K562 (cell line): ENCODE data around the gene SLC44A5. TPM values are rescaled to one million over a fixed set of nuclear protein-coding genes. Genes with fewer than 3 reads are reported as not detected.

ENCODE experiments used
- ATAC-seq: fragments of 200-7000 bp; cut with Tn5 transposase; 3 replicates; pipeline ENCODE4 v1.9.1; 2020; ENCODE audit warnings: moderate library complexity
- BruUV-seq: library from RNA; stranded (reverse); fragments of 400-500 nt; replicated peaks from 2 replicates; lab custom pipeline; 2021; lab: Mats Ljungman, UMichigan
- CTCF ChIA-PET: fragments of 300-600 bp; formaldehyde crosslinking; extraction: SDS; loops from one replicate; lab custom pipeline; 2021; ENCODE audit warnings: low intra/inter-chr PET ratio; lab: Yijun Ruan, JAX
- POLR2A ChIA-PET: fragments of 300-600, 350-650 bp; sonication (Branson Sonifier 250); formaldehyde crosslinking; extraction: SDS; loops from one replicate; lab custom pipeline; 2021; ENCODE audit warnings: antibody characterized with exemption, inconsistent platforms; lab: Yijun Ruan, JAX
- DNase-seq, 4 experiments: peaks; one replicate each; pipeline versions ENCODE4 v3.0.0 to v3.0.0-alpha.2; 2011 to 2018; ENCODE audit warnings: low spot score in 3 of 4, mixed read lengths in 3 of 4; ENCODE audit errors: extremely low read depth in 1 of 4
- FAIRE-seq: peaks from 2 replicates; lab custom pipeline; 2011; peaks lifted over from hg19 to GRCh38; lab: Jason Lieb, UNC
- H2AFZ ChIP-seq: 2 replicates; pipeline ENCODE4 v1.6.0; 2011; ENCODE audit warnings: low read depth, low read length, control low read depth, inconsistent platforms
- H3K27ac ChIP-seq: fragments of 200-600 bp; 3 replicates; pipeline ENCODE4 v1.8.0; 2011; ENCODE audit warnings: low read depth, mild to moderate bottlenecking, control low read depth, inconsistent platforms, low read length, moderate library complexity, mixed read lengths; ENCODE audit errors: extremely low read depth
- H3K27me3 ChIP-seq, 2 experiments: fragments of 300-600 bp in 1 of 2; 2 replicates in 1 of 2; 3 replicates in 1 of 2; pipeline versions ENCODE4 v1.6.0 to v1.8.0; 2011; ENCODE audit warnings: inconsistent platforms in 2 of 2, low read length in 2 of 2, mild to moderate bottlenecking in 1 of 2, mixed read lengths in 1 of 2, moderate library complexity in 1 of 2; ENCODE audit not compliant: control insufficient read depth in 2 of 2, insufficient read depth in 2 of 2
- H3K36me3 ChIP-seq: fragments of 300-600 bp; 3 replicates; pipeline ENCODE4 v1.8.0; 2011; ENCODE audit warnings: mild to moderate bottlenecking, low read length, inconsistent platforms; ENCODE audit not compliant: control insufficient read depth, insufficient read depth
- H3K4me1 ChIP-seq, 2 experiments: fragments of 200-600 bp in 1 of 2; replicated peaks in 1 of 2; 2 replicates in 1 of 2; 3 replicates in 1 of 2; pipeline versions ENCODE4 v1.5.1 to v1.8.0; 2011; ENCODE audit warnings: inconsistent platforms in 2 of 2, low read length in 2 of 2, mild to moderate bottlenecking in 1 of 2, mixed read lengths in 1 of 2, moderate library complexity in 1 of 2; ENCODE audit not compliant: control insufficient read depth in 2 of 2, insufficient read depth in 2 of 2
- H3K4me2 ChIP-seq: 2 replicates; pipeline ENCODE4 v1.6.1; 2011; ENCODE audit warnings: low read length, control low read depth, inconsistent platforms, mixed read lengths; ENCODE audit not compliant: insufficient read depth
- H3K4me3 ChIP-seq: fragments of 200-600 bp; sonication (generic), shearing (Covaris generic); 2 replicates; pipeline ENCODE4 v1.5.1; 2016; ENCODE audit warnings: control low read depth, inconsistent platforms
- H3K79me2 ChIP-seq: fragments of 200-600 bp; 3 replicates; pipeline ENCODE4 v1.8.0; 2011; ENCODE audit warnings: low read length, inconsistent platforms; ENCODE audit not compliant: control insufficient read depth, insufficient read depth
- H3K9ac ChIP-seq, 2 experiments: 2 replicates each; pipeline versions ENCODE4 v1.6.0 to v1.6.1; 2011; ENCODE audit warnings: low read depth in 2 of 2, low read length in 2 of 2, control low read depth in 1 of 2, inconsistent platforms in 1 of 2, mild to moderate bottlenecking in 1 of 2, mixed read lengths in 1 of 2; ENCODE audit not compliant: insufficient read depth in 1 of 2
- H3K9me1 ChIP-seq: one replicate; pipeline ENCODE4 v1.6.0; 2011; ENCODE audit warnings: inconsistent platforms, mild to moderate bottlenecking, low read length, moderate library complexity; ENCODE audit not compliant: control insufficient read depth, insufficient read depth
- H3K9me3 ChIP-seq: replicated peaks from 2 replicates; pipeline ENCODE4 v1.5.1; 2011; ENCODE audit warnings: low read depth, low read length, inconsistent platforms; ENCODE audit not compliant: control insufficient read depth, insufficient read depth
- H4K20me1 ChIP-seq: replicated peaks from 2 replicates; pipeline ENCODE4 v1.6.1; 2011; ENCODE audit warnings: low read length, inconsistent platforms, mixed read lengths; ENCODE audit not compliant: control insufficient read depth, insufficient read depth
- ETV1 ChIP-seq: fragments of 450-650 bp; conservative IDR thresholded peaks from 2 replicates; pipeline ENCODE4 v1.6.1; 2016; ENCODE audit warnings: missing genetic modification characterization, control low read depth, low read depth, missing compliant biosample characterization
- SP1 ChIP-seq: sonication (generic); formaldehyde crosslinking; IDR thresholded peaks from 2 replicates; pipeline ENCODE4 v1.8.1; 2022; ENCODE audit warnings: mild to moderate bottlenecking, missing genetic modification reagents
- SRSF3 ChIP-seq: fragments of 200-400 bp; formaldehyde crosslinking; IDR thresholded peaks from 2 replicates; pipeline ENCODE4 v1.6.1; 2016; ENCODE audit warnings: mild to moderate bottlenecking, low read length, moderate library complexity; ENCODE audit not compliant: insufficient read depth
- THRAP3 ChIP-seq: fragments of 450-650 bp; IDR thresholded peaks from 2 replicates; pipeline ENCODE4 v1.6.1; 2016; ENCODE audit warnings: mild to moderate bottlenecking, inconsistent platforms, borderline replicate concordance
- YBX1 ChIP-seq: fragments of 450-650 bp; IDR thresholded peaks from 2 replicates; pipeline ENCODE4 v1.7.1; 2016; ENCODE audit warnings: mild to moderate bottlenecking
- ZNF174 ChIP-seq: fragments of 250-450 bp; sonication (Bioruptor Pico); IDR thresholded peaks from 2 replicates; pipeline ENCODE4 v1.4.0; 2020; ENCODE audit warnings: mild to moderate bottlenecking
- ZNF354B ChIP-seq: fragments of 250-450 bp; sonication (Bioruptor Pico); IDR thresholded peaks from 2 replicates; pipeline ENCODE4 v1.4.0; 2020
- ZNF696 ChIP-seq: fragments of 250-450 bp; sonication (Bioruptor Pico); conservative IDR thresholded peaks from 2 replicates; pipeline ENCODE4 v1.4.0; 2020; ENCODE audit warnings: mild to moderate bottlenecking, moderate library complexity
- WGBS: fragments of 100-300 bp; shearing (Covaris generic); methylation state at CpG from one replicate; pipeline ENCODE4 v1.1.6; 2016; ENCODE audit warnings: low coverage, mixed read lengths; ENCODE audit not compliant: insufficient coverage; ENCODE audit errors: missing lambda C conversion rate; 5-methylcytosine and 5-hydroxymethylcytosine counted together
- in situ Hi-C: fragments of 300-500 bp; cut with MboI; formaldehyde crosslinking; loops from 4 replicates; pipeline ENCODE4 v1.15.0; 2018; ENCODE audit warnings: inconsistent platforms, mixed read lengths
- intact Hi-C: fragments of 100-400 bp; cut with micrococcal nuclease; formaldehyde crosslinking; loops from 2 replicates; pipeline ENCODE4 v1.14.2; 2022
- polyA plus RNA-seq, 8 experiments: library from polyadenylated mRNA; depleted of rRNA in 4 of 8; stranded (reverse) in 5 of 8; unstranded in 3 of 8; fragments of >200 nt; fragmentation: Nextera tagmentation in 2 of 8; fragmentation: Illumina TruSeq in 1 of 8; extraction: Ambion mirVana in 2 of 8; extraction: Trizol in 1 of 8; gene quantifications; 2 replicates each; pipeline versions ENCODE4 v1.2.1 to v1.2.3, GENCODE V29; 2011 to 2014; ENCODE audit warnings: inconsistent platforms in 1 of 8, missing spikeins in 1 of 8
- total RNA-seq, 7 experiments: library from RNA; depleted of rRNA in 6 of 7; stranded (reverse); fragments of >200 nt in 6 of 7; fragmentation: Illumina TruSeq in 2 of 7; extraction: Trizol in 2 of 7; gene quantifications; 2 replicates each; pipeline versions ENCODE4 v1.2.1 to v1.2.3, GENCODE V29; 2011 to 2021; ENCODE audit warnings: low replicate concordance in 1 of 7
- TF ChIP-seq, protein P1 (sequence below): fragments of 450-650 bp; formaldehyde crosslinking; IDR thresholded peaks from 2 replicates; pipeline ENCODE4 v1.4.0; 2022; ENCODE audit warnings: mild to moderate bottlenecking, moderate library complexity
- TF ChIP-seq, protein P2 (sequence below): fragments of 250-450 bp; sonication (Bioruptor Pico); IDR thresholded peaks from 2 replicates; pipeline ENCODE4 v1.4.0; 2020

Gene SLC44A5
- total and polyA plus RNA-seq, 9 of the 15 experiments (the other 6 are each of a cell fraction or from before 2014, with no cell fraction given): 1.2 to 10.1 (median 3.2) TPM

DNA sequence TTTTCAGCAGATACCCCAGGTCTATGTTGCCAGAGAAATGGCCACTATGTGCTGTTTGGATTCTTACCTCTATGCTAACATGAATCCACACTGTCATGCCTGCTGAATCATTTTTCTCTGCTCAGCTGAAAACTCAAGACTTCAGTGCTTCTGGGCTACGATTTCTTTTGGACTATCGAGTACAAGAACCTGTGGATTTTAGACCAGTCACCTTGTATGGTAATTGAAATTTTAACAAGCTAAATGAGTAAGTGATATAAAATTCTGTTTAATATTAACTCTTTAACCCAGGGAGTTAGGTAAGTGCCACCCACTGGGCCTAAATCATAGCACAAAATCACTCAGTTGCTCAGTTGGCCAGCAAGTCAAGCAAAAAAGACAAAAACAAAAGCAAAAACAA, 440.9 kb downstream of the SLC44A5 start:
- H3K4me2 ChIP-seq: no peak overlapping the region
- no peaks in the 10 kb centered on the region for H3K9me3 ChIP-seq
- no peak overlapping the region for H2AFZ ChIP-seq
- H4K20me1 ChIP-seq: no peaks in the 10 kb centered on the region
- H3K9ac ChIP-seq: no peak overlapping the region
- TF ChIP-seq ZNF354B (CRISPR knock-in tag) (no peak), SRSF3 (no peak), ETV1 (tag) (no peak)
- TF ChIP-seq, protein P1, sequence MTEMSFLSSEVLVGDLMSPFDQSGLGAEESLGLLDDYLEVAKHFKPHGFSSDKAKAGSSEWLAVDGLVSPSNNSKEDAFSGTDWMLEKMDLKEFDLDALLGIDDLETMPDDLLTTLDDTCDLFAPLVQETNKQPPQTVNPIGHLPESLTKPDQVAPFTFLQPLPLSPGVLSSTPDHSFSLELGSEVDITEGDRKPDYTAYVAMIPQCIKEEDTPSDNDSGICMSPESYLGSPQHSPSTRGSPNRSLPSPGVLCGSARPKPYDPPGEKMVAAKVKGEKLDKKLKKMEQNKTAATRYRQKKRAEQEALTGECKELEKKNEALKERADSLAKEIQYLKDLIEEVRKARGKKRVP (CRISPR knock-in tag): no peak
- TF ChIP-seq, all 486 proteins: peak for 0
- FAIRE-seq: no peak
- DNase-seq: no peak
- Histone ChIP-seq H3K27ac (no peak overlapping the region), H3K79me2 (no peaks in the 10 kb centered on the region), H3K4me3 (no peak overlapping the region), H3K36me3 (no peaks in the 10 kb centered on the region), H3K4me1 (no peaks in the 10 kb centered on the region), H3K9me1 (no peaks in the 10 kb centered on the region), H3K27me3 (no peaks in the 10 kb centered on the region)
- no peak for ATAC-seq
- no TSS peak for BruUV-seq
- in situ Hi-C loops: no loop called here
- intact Hi-C loops: no loop called here
- ChIA-PET POLR2A (interaction anchor here (1.2 kb wide), 1 partner anchor 15 kb away, joined by 4 read pairs; no protein-coding TSS in a partner anchor), CTCF (no interaction called here)
- WGBS: 0% methylated on average over 2 of the region's 2 CpGs

DNA sequence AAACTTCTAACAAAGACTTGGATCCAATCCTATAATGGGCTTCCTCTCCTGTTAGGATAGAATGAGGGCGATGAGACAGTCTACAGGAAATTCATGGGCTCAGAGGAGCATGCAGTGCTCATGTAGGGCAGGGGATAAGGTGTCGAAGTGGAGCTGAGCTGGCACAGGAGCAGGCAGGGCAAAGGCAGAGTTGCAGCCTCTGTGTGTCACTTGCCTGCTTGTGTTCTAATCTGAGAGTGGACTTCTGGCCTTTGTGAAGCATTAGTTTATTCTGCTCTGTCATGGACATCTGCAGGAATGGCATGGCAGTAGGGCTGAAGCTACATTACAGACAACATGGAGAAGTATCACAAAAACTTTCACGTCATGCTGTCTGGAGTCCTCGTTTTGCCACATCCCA, 444.1 kb downstream of the SLC44A5 start:
- ChIA-PET CTCF (no interaction called here), POLR2A (interaction anchor here (0.8 to 0.9 kb wide), 2 partner anchors 14 to 22 kb away, joined by 3 read pairs; no protein-coding TSS in a partner anchor)
- H3K9ac ChIP-seq: no peak overlapping the region
- H2AFZ ChIP-seq: no peak overlapping the region
- no peaks in the 10 kb centered on the region for H3K9me1 ChIP-seq
- H3K27me3 ChIP-seq: no peaks in the 10 kb centered on the region
- FAIRE-seq: no peak
- no peaks in the 10 kb centered on the region for H3K9me3 ChIP-seq
- no peaks in the 10 kb centered on the region for H4K20me1 ChIP-seq
- 1% methylated on average over 4 of the region's 4 CpGs for WGBS
- intact Hi-C loops: no loop called here
- BruUV-seq: no TSS peak
- H3K27ac ChIP-seq: no peak overlapping the region
- H3K79me2 ChIP-seq: no peaks in the 10 kb centered on the region
- H3K36me3 ChIP-seq: no peaks in the 10 kb centered on the region
- H3K4me2 ChIP-seq: no peak overlapping the region
- ATAC-seq: no peak
- no peak for DNase-seq
- H3K4me1 ChIP-seq: no peaks in the 10 kb centered on the region
- H3K4me3 ChIP-seq: no peak overlapping the region
- in situ Hi-C loops: no loop called here
- TF ChIP-seq ZNF696 (CRISPR knock-in tag) (no peak), SP1 (CRISPR knock-in tag) (no peak), YBX1 (no peak), ZNF174 (no peak), THRAP3 (no peak)
- TF ChIP-seq, protein P2, sequence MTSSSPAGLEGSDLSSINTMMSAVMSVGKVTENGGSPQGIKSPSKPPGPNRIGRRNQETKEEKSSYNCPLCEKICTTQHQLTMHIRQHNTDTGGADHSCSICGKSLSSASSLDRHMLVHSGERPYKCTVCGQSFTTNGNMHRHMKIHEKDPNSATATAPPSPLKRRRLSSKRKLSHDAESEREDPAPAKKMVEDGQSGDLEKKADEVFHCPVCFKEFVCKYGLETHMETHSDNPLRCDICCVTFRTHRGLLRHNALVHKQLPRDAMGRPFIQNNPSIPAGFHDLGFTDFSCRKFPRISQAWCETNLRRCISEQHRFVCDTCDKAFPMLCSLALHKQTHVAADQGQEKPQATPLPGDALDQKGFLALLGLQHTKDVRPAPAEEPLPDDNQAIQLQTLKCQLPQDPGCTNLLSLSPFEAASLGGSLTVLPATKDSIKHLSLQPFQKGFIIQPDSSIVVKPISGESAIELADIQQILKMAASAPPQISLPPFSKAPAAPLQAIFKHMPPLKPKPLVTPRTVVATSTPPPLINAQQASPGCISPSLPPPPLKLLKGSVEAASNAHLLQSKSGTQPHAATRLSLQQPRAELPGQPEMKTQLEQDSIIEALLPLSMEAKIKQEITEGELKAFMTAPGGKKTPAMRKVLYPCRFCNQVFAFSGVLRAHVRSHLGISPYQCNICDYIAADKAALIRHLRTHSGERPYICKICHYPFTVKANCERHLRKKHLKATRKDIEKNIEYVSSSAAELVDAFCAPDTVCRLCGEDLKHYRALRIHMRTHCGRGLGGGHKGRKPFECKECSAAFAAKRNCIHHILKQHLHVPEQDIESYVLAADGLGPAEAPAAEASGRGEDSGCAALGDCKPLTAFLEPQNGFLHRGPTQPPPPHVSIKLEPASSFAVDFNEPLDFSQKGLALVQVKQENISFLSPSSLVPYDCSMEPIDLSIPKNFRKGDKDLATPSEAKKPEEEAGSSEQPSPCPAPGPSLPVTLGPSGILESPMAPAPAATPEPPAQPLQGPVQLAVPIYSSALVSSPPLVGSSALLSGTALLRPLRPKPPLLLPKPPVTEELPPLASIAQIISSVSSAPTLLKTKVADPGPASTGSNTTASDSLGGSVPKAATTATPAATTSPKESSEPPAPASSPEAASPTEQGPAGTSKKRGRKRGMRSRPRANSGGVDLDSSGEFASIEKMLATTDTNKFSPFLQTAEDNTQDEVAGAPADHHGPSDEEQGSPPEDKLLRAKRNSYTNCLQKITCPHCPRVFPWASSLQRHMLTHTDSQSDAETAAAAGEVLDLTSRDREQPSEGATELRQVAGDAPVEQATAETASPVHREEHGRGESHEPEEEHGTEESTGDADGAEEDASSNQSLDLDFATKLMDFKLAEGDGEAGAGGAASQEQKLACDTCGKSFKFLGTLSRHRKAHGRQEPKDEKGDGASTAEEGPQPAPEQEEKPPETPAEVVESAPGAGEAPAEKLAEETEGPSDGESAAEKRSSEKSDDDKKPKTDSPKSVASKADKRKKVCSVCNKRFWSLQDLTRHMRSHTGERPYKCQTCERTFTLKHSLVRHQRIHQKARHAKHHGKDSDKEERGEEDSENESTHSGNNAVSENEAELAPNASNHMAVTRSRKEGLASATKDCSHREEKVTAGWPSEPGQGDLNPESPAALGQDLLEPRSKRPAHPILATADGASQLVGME (CRISPR knock-in tag): no peak
